K562 (cell line): ENCODE results near the gene YBX2. TPM values are rescaled to one million over a fixed set of nuclear protein-coding genes. Genes with fewer than 3 reads are reported as not detected.
A peak's percentile ranks its signal among the peaks of the same experiment; 100 is the strongest.

Source experiments
- ARHGAP35 ChIP-seq: fragments of 450-650 bp; IDR thresholded peaks from 2 replicates; pipeline ENCODE4 v1.6.1; 2018; ENCODE audit not compliant: partially characterized antibody
- CHD2 ChIP-seq: IDR thresholded peaks from 2 replicates; pipeline ENCODE4 v1.6.1; 2011; ENCODE audit warnings: low read depth, low read length
- CXXC5 ChIP-seq: fragments of 250-450 bp; sonication (Bioruptor Pico); IDR thresholded peaks from 2 replicates; pipeline ENCODE4 v1.8.0; 2022; ENCODE audit warnings: inconsistent platforms, mild to moderate bottlenecking, moderate library complexity
- DIDO1 ChIP-seq: fragments of 450-650 bp; IDR thresholded peaks from 2 replicates; pipeline ENCODE4 v1.6.1; 2016; ENCODE audit warnings: low read depth, missing biosample characterization, missing genetic modification characterization
- HNRNPK ChIP-seq: fragments of 200-400 bp; formaldehyde crosslinking; IDR thresholded peaks from one replicate; pipeline ENCODE4 v1.6.1; 2018; ENCODE audit warnings: mild to moderate bottlenecking, low read depth, low read length; ENCODE audit not compliant: poor library complexity, severe bottlenecking
- PCBP1 ChIP-seq: fragments of 200-400 bp; formaldehyde crosslinking; IDR thresholded peaks from 2 replicates; pipeline ENCODE4 v1.6.1; 2018; ENCODE audit warnings: mild to moderate bottlenecking, low read depth, low read length; ENCODE audit not compliant: poor library complexity, severe bottlenecking
- TFE3 ChIP-seq: fragments of 450-650 bp; formaldehyde crosslinking; IDR thresholded peaks from 2 replicates; pipeline ENCODE4 v1.4.0; 2020; ENCODE audit warnings: mild to moderate bottlenecking, mixed read lengths
- ZBTB40 ChIP-seq, 2 experiments: fragments of 450-650 bp in 1 of 2; sonication (generic) in 1 of 2; formaldehyde crosslinking in 1 of 2; IDR thresholded peaks; 2 replicates each; pipeline versions ENCODE4 v1.7.1 to v1.9.0; 2016 to 2022; ENCODE audit warnings: inconsistent platforms in 1 of 2, mild to moderate bottlenecking in 1 of 2, missing genetic modification reagents in 1 of 2
- ZNF561 ChIP-seq: fragments of 450-650 bp; formaldehyde crosslinking; conservative IDR thresholded peaks from 2 replicates; pipeline ENCODE4 v1.4.0; 2020; ENCODE audit warnings: mild to moderate bottlenecking, moderate library complexity
- polyA plus RNA-seq, 8 experiments: library from polyadenylated mRNA; depleted of rRNA in 4 of 8; stranded (reverse) in 5 of 8; unstranded in 3 of 8; fragments of >200 nt; fragmentation: Nextera tagmentation in 2 of 8; fragmentation: Illumina TruSeq in 1 of 8; extraction: Ambion mirVana in 2 of 8; extraction: Trizol in 1 of 8; gene quantifications; 2 replicates each; pipeline versions ENCODE4 v1.2.1 to v1.2.3, GENCODE V29; 2011 to 2014; ENCODE audit warnings: inconsistent platforms in 1 of 8, missing spikeins in 1 of 8
- total RNA-seq, 7 experiments: library from RNA; depleted of rRNA in 6 of 7; stranded (reverse); fragments of >200 nt in 6 of 7; fragmentation: Illumina TruSeq in 2 of 7; extraction: Trizol in 2 of 7; gene quantifications; 2 replicates each; pipeline versions ENCODE4 v1.2.1 to v1.2.3, GENCODE V29; 2011 to 2021; ENCODE audit warnings: low replicate concordance in 1 of 7
- TF ChIP-seq, protein P1 (sequence below): sonication (generic); formaldehyde crosslinking; IDR thresholded peaks from 2 replicates; pipeline ENCODE4 v1.8.0; 2022; ENCODE audit warnings: mild to moderate bottlenecking, missing genetic modification reagents

The YBX2 gene
- total and polyA plus RNA-seq, 9 of the 15 experiments (the other 6 are each of a cell fraction or from before 2014, with no cell fraction given), result 0.03 to 0.59 (median 0.27) TPM; not detected in 6

- TF ChIP-seq CXXC5 (CRISPR knock-in tag) (0 out of 2 replicates have a peak, but pooled peaks have one; percentile 27), ZBTB40 (IDR thresholded peaks at IDR 0.05) (0 out of 2 replicates have a peak, but pooled peaks have one; percentile 18), ZBTB40 (CRISPR knock-in tag; IDR thresholded peaks at IDR 0.05) (no peak), PCBP1 (peak; percentile 56), HNRNPK (peak; percentile 69), TFE3 (CRISPR knock-in tag) (no peak), DIDO1 (no peak), ZNF561 (CRISPR knock-in tag) (no peak), CHD2 (0 out of 2 replicates have a peak, but pooled peaks have one; percentile 13), ARHGAP35 (no peak)
- TF ChIP-seq, protein P1, sequence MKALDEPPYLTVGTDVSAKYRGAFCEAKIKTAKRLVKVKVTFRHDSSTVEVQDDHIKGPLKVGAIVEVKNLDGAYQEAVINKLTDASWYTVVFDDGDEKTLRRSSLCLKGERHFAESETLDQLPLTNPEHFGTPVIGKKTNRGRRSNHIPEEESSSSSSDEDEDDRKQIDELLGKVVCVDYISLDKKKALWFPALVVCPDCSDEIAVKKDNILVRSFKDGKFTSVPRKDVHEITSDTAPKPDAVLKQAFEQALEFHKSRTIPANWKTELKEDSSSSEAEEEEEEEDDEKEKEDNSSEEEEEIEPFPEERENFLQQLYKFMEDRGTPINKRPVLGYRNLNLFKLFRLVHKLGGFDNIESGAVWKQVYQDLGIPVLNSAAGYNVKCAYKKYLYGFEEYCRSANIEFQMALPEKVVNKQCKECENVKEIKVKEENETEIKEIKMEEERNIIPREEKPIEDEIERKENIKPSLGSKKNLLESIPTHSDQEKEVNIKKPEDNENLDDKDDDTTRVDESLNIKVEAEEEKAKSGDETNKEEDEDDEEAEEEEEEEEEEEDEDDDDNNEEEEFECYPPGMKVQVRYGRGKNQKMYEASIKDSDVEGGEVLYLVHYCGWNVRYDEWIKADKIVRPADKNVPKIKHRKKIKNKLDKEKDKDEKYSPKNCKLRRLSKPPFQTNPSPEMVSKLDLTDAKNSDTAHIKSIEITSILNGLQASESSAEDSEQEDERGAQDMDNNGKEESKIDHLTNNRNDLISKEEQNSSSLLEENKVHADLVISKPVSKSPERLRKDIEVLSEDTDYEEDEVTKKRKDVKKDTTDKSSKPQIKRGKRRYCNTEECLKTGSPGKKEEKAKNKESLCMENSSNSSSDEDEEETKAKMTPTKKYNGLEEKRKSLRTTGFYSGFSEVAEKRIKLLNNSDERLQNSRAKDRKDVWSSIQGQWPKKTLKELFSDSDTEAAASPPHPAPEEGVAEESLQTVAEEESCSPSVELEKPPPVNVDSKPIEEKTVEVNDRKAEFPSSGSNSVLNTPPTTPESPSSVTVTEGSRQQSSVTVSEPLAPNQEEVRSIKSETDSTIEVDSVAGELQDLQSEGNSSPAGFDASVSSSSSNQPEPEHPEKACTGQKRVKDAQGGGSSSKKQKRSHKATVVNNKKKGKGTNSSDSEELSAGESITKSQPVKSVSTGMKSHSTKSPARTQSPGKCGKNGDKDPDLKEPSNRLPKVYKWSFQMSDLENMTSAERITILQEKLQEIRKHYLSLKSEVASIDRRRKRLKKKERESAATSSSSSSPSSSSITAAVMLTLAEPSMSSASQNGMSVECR, result peak; percentile 74; the same call in 1 of the 2 replicates
Observed at GRCh38 chr17:7307686-7308624, 13.5 kb upstream of the YBX2 start (continued).
